Panc1 (cell line): Measurements from ENCODE around the gene NHSL1.

ENCODE experiments used
- CTCF ChIP-seq: fragments of 450-650 bp; IDR thresholded peaks from 2 replicates; pipeline ENCODE4 v1.5.1; 2017; ENCODE audit warnings: mild to moderate bottlenecking
- REST ChIP-seq, 2 experiments: IDR thresholded peaks; 2 replicates each; pipeline ENCODE4 v1.6.1; 2011 to 2012; ENCODE audit warnings: low read depth in 2 of 2, control low read depth in 1 of 2, low read length in 1 of 2, mild to moderate bottlenecking in 1 of 2, moderate library complexity in 1 of 2; ENCODE audit not compliant: insufficient read depth in 1 of 2

- no peak for TF ChIP-seq CTCF
- TF ChIP-seq REST (IDR thresholded peaks at IDR 0.05; ENCODE audit: insufficient read depth in 1 of 2, low read depth in 2 of 2, low read length in 1 of 2), result no peak
Observed at GRCh38 chr6:138404666-138405337, 94.5 kb downstream of the NHSL1 start.
